ENCODE measurements around the gene ZNF432. TPM values are rescaled to one million over a fixed set of nuclear protein-coding genes. Genes with fewer than 3 reads are reported as not detected.

The ZNF432 gene
- total and polyA plus RNA-seq, 2 of the 13 experiments (the other 11 are each of a cell fraction or from before 2014, with no cell fraction given) = 4.1 to 8.7 TPM

DNA sequence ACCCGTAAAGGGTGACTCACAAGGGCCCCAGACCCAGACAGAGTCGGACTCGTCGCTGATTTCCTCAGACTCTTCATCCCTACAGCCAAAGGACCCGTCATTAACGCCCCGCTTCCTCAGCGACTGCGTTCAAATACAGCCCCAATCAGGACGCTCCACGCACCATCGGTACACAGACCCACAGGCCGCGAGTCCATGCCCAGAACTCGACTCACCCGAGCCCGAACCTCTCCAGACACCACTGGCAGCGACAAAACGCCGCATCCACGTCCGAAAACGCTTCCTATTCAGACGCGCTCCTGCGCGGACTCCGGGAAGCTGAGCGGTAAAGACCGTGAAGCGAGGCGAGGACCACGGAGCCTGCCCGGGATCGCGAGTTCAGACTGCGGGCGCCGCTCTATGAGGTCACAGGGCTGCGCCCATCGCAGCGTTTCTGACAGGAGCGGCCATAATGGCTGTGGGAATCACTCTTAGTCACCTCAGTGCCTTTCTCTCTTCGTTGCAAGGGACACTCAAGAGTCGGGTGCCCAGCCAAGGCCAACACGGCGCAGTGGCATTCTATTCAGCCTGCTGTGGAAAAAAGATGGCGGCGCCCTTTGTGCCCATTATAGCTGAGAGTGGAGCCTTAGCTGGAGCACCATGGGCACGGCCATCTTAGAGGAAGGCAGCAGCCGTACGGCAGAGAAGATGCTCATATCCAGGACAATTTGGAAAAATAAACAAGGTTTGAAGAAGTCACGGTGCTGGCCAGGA is 20.4 kb downstream of the ZNF432 start, which contains the start of gene ZNF614 (continued):
- TF ChIP-seq ZNF382 (CRISPR knock-in tag; IDR thresholded peaks at IDR 0.05; ENCODE audit: borderline replicate concordance) = no peak
- peak; percentile 90 for TF ChIP-seq XRCC5 (optimal IDR thresholded peaks at IDR 0.05; ENCODE audit: low read length)
- TF ChIP-seq, protein P1, sequence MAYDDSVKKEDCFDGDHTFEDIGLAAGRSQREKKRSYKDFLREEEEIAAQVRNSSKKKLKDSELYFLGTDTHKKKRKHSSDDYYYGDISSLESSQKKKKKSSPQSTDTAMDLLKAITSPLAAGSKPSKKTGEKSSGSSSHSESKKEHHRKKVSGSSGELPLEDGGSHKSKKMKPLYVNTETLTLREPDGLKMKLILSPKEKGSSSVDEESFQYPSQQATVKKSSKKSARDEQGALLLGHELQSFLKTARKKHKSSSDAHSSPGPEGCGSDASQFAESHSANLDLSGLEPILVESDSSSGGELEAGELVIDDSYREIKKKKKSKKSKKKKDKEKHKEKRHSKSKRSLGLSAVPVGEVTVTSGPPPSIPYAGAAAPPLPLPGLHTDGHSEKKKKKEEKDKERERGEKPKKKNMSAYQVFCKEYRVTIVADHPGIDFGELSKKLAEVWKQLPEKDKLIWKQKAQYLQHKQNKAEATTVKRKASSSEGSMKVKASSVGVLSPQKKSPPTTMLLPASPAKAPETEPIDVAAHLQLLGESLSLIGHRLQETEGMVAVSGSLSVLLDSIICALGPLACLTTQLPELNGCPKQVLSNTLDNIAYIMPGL (CRISPR knock-in tag; IDR thresholded peaks at IDR 0.05; ENCODE audit: borderline replicate concordance in 1 of 2, low read depth in 1 of 2) = peak; percentile 80 to 91; a peak in 3 of 4 replicates
- 0 out of 2 replicates have a peak, but pooled peaks have one; percentile 16 for TF ChIP-seq ZC3H4 (CRISPR knock-in tag; IDR thresholded peaks at IDR 0.05; ENCODE audit: borderline replicate concordance)
- peak; percentile 96 for TF ChIP-seq ZMYM4 (CRISPR knock-in tag; IDR thresholded peaks at IDR 0.05)
- TF ChIP-seq, protein P2, sequence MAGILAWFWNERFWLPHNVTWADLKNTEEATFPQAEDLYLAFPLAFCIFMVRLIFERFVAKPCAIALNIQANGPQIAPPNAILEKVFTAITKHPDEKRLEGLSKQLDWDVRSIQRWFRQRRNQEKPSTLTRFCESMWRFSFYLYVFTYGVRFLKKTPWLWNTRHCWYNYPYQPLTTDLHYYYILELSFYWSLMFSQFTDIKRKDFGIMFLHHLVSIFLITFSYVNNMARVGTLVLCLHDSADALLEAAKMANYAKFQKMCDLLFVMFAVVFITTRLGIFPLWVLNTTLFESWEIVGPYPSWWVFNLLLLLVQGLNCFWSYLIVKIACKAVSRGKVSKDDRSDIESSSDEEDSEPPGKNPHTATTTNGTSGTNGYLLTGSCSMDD (CRISPR knock-in tag; IDR thresholded peaks at IDR 0.05) = no peak
- peak; percentile 83 for TF ChIP-seq ERF (CRISPR knock-in tag; IDR thresholded peaks at IDR 0.05)
- TF ChIP-seq NFATC3 (CRISPR knock-in tag; IDR thresholded peaks at IDR 0.05) = 0 out of 2 replicates have a peak, but pooled peaks have one; percentile 68
- TF ChIP-seq, protein P3, sequence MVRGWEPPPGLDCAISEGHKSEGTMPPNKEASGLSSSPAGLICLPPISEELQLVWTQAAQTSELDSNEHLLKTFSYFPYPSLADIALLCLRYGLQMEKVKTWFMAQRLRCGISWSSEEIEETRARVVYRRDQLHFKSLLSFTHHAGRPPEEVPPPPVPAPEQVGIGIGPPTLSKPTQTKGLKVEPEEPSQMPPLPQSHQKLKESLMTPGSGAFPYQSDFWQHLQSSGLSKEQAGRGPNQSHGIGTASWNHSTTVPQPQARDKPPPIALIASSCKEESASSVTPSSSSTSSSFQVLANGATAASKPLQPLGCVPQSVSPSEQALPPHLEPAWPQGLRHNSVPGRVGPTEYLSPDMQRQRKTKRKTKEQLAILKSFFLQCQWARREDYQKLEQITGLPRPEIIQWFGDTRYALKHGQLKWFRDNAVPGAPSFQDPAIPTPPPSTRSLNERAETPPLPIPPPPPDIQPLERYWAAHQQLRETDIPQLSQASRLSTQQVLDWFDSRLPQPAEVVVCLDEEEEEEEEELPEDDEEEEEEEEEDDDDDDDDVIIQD (CRISPR knock-in tag; IDR thresholded peaks at IDR 0.05; ENCODE audit: low read depth) = no peak
- no peak for TF ChIP-seq TBX3 (IDR thresholded peaks at IDR 0.05; ENCODE audit: borderline replicate concordance)
- no peak for TF ChIP-seq ZNF562 (CRISPR knock-in tag; IDR thresholded peaks at IDR 0.05; ENCODE audit: borderline replicate concordance)
- TF ChIP-seq MATR3 (CRISPR knock-in tag; IDR thresholded peaks at IDR 0.05) = no peak
- TF ChIP-seq HDAC2 (CRISPR knock-in tag; IDR thresholded peaks at IDR 0.05) = no peak; the same call in 1 of the 2 replicates
- TF ChIP-seq CHCHD3 (CRISPR knock-in tag; IDR thresholded peaks at IDR 0.05) = no peak
- TF ChIP-seq HNRNPUL1 (IDR thresholded peaks at IDR 0.05; ENCODE audit: low read depth, low read length) = no peak
- TF ChIP-seq SMAD9 (CRISPR knock-in tag; IDR thresholded peaks at IDR 0.05) = no peak
- TF ChIP-seq, protein P4, sequence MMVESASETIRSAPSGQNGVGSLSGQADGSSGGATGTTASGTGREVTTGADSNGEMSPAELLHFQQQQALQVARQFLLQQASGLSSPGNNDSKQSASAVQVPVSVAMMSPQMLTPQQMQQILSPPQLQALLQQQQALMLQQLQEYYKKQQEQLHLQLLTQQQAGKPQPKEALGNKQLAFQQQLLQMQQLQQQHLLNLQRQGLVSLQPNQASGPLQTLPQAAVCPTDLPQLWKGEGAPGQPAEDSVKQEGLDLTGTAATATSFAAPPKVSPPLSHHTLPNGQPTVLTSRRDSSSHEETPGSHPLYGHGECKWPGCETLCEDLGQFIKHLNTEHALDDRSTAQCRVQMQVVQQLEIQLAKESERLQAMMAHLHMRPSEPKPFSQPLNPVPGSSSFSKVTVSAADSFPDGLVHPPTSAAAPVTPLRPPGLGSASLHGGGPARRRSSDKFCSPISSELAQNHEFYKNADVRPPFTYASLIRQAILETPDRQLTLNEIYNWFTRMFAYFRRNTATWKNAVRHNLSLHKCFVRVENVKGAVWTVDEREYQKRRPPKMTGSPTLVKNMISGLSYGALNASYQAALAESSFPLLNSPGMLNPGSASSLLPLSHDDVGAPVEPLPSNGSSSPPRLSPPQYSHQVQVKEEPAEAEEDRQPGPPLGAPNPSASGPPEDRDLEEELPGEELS (CRISPR knock-in tag; IDR thresholded peaks at IDR 0.05) = no peak
- TF ChIP-seq FOXK1 (CRISPR knock-in tag; IDR thresholded peaks at IDR 0.05; ENCODE audit: borderline replicate concordance, low read depth) = peak; percentile 60; the same call in 1 of the 2 replicates
- no peak for TF ChIP-seq RFXAP (CRISPR knock-in tag; IDR thresholded peaks at IDR 0.05; ENCODE audit: borderline replicate concordance)
- no peak for TF ChIP-seq RFX1 (IDR thresholded peaks at IDR 0.05)
- TF ChIP-seq, protein P5, sequence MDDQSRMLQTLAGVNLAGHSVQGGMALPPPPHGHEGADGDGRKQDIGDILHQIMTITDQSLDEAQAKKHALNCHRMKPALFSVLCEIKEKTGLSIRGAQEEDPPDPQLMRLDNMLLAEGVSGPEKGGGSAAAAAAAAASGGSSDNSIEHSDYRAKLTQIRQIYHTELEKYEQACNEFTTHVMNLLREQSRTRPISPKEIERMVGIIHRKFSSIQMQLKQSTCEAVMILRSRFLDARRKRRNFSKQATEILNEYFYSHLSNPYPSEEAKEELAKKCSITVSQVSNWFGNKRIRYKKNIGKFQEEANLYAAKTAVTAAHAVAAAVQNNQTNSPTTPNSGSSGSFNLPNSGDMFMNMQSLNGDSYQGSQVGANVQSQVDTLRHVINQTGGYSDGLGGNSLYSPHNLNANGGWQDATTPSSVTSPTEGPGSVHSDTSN (CRISPR knock-in tag; IDR thresholded peaks at IDR 0.05; ENCODE audit: borderline replicate concordance) = no peak
